ENCODE results near the gene SERPINI2. TPM values are rescaled to one million over a fixed set of nuclear protein-coding genes. Genes with fewer than 3 reads are reported as not detected.

Gene SERPINI2
- total RNA-seq (2014; rRNA removed; shearing (Covaris generic)): not detected in 2 replicates

- Histone ChIP-seq H3K36me3 (no peaks in the 10 kb centered on the region), H3K4me3 (no peak within 1 kb of the TSS), H3K9me3 (replicated peaks) (no peaks in the 10 kb centered on the region), H3K4me1 (replicated peaks) (no peaks in the 10 kb centered on the region), H3K27me3 (replicated peaks) (no peaks in the 10 kb centered on the region), H3K27ac (no peak within 1 kb of the TSS)
- DNase-seq (ENCODE audit: low read depth in 1 of 2, low spot score in 2 of 2): no peak
Measured at GRCh38 chr3:167473863-167474262, at the start of gene SERPINI2. Gene SERPINI2 (minus strand): TSS chr3:167474042. CDS start chr3:167471834, 2,208 bp downstream.

- Histone ChIP-seq H3K9me3 (replicated peaks) (no peaks in the 10 kb centered on the region), H3K36me3 (no peaks in the 10 kb centered on the region), H3K4me3 (no peak overlapping the region), H3K27ac (no peak overlapping the region), H3K27me3 (replicated peaks) (no peaks in the 10 kb centered on the region), H3K4me1 (replicated peaks) (no peaks in the 10 kb centered on the region)
- DNase-seq (ENCODE audit: low read depth in 1 of 2, low spot score in 2 of 2): no peak
Measured at GRCh38 chr3:167521006-167521355, 47.1 kb upstream of the SERPINI2 start.

GRCh38 chr3:167520266-167521005, 46.6 kb upstream of the SERPINI2 start:
- H3K36me3 ChIP-seq: no peaks in the 10 kb centered on the region
- no peak for DNase-seq (ENCODE audit: low read depth in 1 of 2, low spot score in 2 of 2)
- no peak overlapping the region for H3K4me3 ChIP-seq
- no peaks in the 10 kb centered on the region for H3K9me3 ChIP-seq (replicated peaks)
- no peak overlapping the region for H3K27ac ChIP-seq
- no peaks in the 10 kb centered on the region for H3K27me3 ChIP-seq (replicated peaks)
- no peaks in the 10 kb centered on the region for H3K4me1 ChIP-seq (replicated peaks)

- Histone ChIP-seq H3K9me3 (replicated peaks) (no peaks in the 10 kb centered on the region), H3K27me3 (replicated peaks) (no peaks in the 10 kb centered on the region), H3K36me3 (no peaks in the 10 kb centered on the region), H3K27ac (no peak overlapping the region), H3K4me3 (no peak overlapping the region), H3K4me1 (replicated peaks) (no peaks in the 10 kb centered on the region)
- DNase-seq (ENCODE audit: low read depth in 1 of 2, low spot score in 2 of 2): no peak
Measured at GRCh38 chr3:167507954-167508353, 34.1 kb upstream of the SERPINI2 start.

GRCh38 chr3:167502401-167502800, 28.6 kb upstream of the SERPINI2 start:
- Histone ChIP-seq H3K27ac (no peak overlapping the region), H3K4me3 (no peak overlapping the region), H3K9me3 (replicated peaks) (no peaks in the 10 kb centered on the region), H3K4me1 (replicated peaks) (no peaks in the 10 kb centered on the region), H3K27me3 (replicated peaks) (no peaks in the 10 kb centered on the region), H3K36me3 (no peaks in the 10 kb centered on the region)
- DNase-seq (ENCODE audit: low read depth in 1 of 2, low spot score in 2 of 2): no peak

- Histone ChIP-seq H3K4me1 (replicated peaks) (no peaks in the 10 kb centered on the region), H3K27ac (no peak overlapping the region), H3K27me3 (replicated peaks) (no peaks in the 10 kb centered on the region), H3K9me3 (replicated peaks) (no peaks in the 10 kb centered on the region), H3K4me3 (no peak overlapping the region), H3K36me3 (no peaks in the 10 kb centered on the region)
- DNase-seq (ENCODE audit: low read depth in 1 of 2, low spot score in 2 of 2): no peak
Measured at GRCh38 chr3:167501941-167502340, 28.1 kb upstream of the SERPINI2 start.

- Histone ChIP-seq H3K4me3 (no peak overlapping the region), H3K9me3 (replicated peaks) (no peaks in the 10 kb centered on the region), H3K36me3 (no peaks in the 10 kb centered on the region), H3K27me3 (replicated peaks) (no peaks in the 10 kb centered on the region), H3K4me1 (replicated peaks) (no peaks in the 10 kb centered on the region), H3K27ac (no peak overlapping the region)
- DNase-seq (ENCODE audit: low read depth in 1 of 2, low spot score in 2 of 2): no peak
Measured at GRCh38 chr3:167497903-167498302, 24.1 kb upstream of the SERPINI2 start.

GRCh38 chr3:167493244-167493643, 19.4 kb upstream of the SERPINI2 start:
- Histone ChIP-seq H3K4me3 (no peak overlapping the region), H3K36me3 (no peaks in the 10 kb centered on the region), H3K27ac (no peak overlapping the region), H3K27me3 (replicated peaks) (no peaks in the 10 kb centered on the region), H3K4me1 (replicated peaks) (no peaks in the 10 kb centered on the region), H3K9me3 (replicated peaks) (no peaks in the 10 kb centered on the region)
- no peak for DNase-seq (ENCODE audit: low read depth in 1 of 2, low spot score in 2 of 2)

GRCh38 chr3:167491621-167492020, 17.8 kb upstream of the SERPINI2 start:
- Histone ChIP-seq H3K4me3 (no peak overlapping the region), H3K4me1 (replicated peaks) (no peaks in the 10 kb centered on the region), H3K36me3 (no peaks in the 10 kb centered on the region), H3K27ac (no peak overlapping the region), H3K9me3 (replicated peaks) (no peaks in the 10 kb centered on the region), H3K27me3 (replicated peaks) (no peaks in the 10 kb centered on the region)
- no peak for DNase-seq (ENCODE audit: low read depth in 1 of 2, low spot score in 2 of 2)

- no peaks in the 10 kb centered on the region for H3K27me3 ChIP-seq (replicated peaks)
- no peak overlapping the region for H3K4me3 ChIP-seq
- no peak for DNase-seq (ENCODE audit: low read depth in 1 of 2, low spot score in 2 of 2)
- H3K27ac ChIP-seq: no peak overlapping the region
- no peaks in the 10 kb centered on the region for H3K9me3 ChIP-seq (replicated peaks)
- H3K36me3 ChIP-seq: no peaks in the 10 kb centered on the region
- no peaks in the 10 kb centered on the region for H3K4me1 ChIP-seq (replicated peaks)
Measured at GRCh38 chr3:167489571-167489970, 15.7 kb upstream of the SERPINI2 start.

- Histone ChIP-seq H3K36me3 (no peaks in the 10 kb centered on the region), H3K27me3 (replicated peaks) (no peaks in the 10 kb centered on the region), H3K4me1 (replicated peaks) (no peaks in the 10 kb centered on the region), H3K27ac (no peak overlapping the region), H3K9me3 (replicated peaks) (no peaks in the 10 kb centered on the region), H3K4me3 (no peak overlapping the region)
- DNase-seq (ENCODE audit: low read depth in 1 of 2, low spot score in 2 of 2): no peak
Measured at GRCh38 chr3:167487556-167487955, 13.7 kb upstream of the SERPINI2 start.

- H3K4me3 ChIP-seq: no peak overlapping the region
- no peaks in the 10 kb centered on the region for H3K4me1 ChIP-seq (replicated peaks)
- no peaks in the 10 kb centered on the region for H3K36me3 ChIP-seq
- H3K27ac ChIP-seq: no peak overlapping the region
- H3K27me3 ChIP-seq (replicated peaks): no peaks in the 10 kb centered on the region
- H3K9me3 ChIP-seq (replicated peaks): no peaks in the 10 kb centered on the region
- DNase-seq (ENCODE audit: low read depth in 1 of 2, low spot score in 2 of 2): no peak
Measured at GRCh38 chr3:167484551-167484950, 10.7 kb upstream of the SERPINI2 start.

- no peaks in the 10 kb centered on the region for H3K4me1 ChIP-seq (replicated peaks)
- H3K36me3 ChIP-seq: no peaks in the 10 kb centered on the region
- no peaks in the 10 kb centered on the region for H3K9me3 ChIP-seq (replicated peaks)
- DNase-seq (ENCODE audit: low read depth in 1 of 2, low spot score in 2 of 2): no peak
- H3K4me3 ChIP-seq: no peak overlapping the region
- no peak overlapping the region for H3K27ac ChIP-seq
- no peaks in the 10 kb centered on the region for H3K27me3 ChIP-seq (replicated peaks)
Measured at GRCh38 chr3:167483708-167484475, 10.1 kb upstream of the SERPINI2 start.

GRCh38 chr3:167481164-167481563, 7.3 kb upstream of the SERPINI2 start:
- H3K27ac ChIP-seq: no peak overlapping the region
- no peak overlapping the region for H3K4me3 ChIP-seq
- H3K9me3 ChIP-seq (replicated peaks): no peaks in the 10 kb centered on the region
- H3K4me1 ChIP-seq (replicated peaks): no peaks in the 10 kb centered on the region
- no peaks in the 10 kb centered on the region for H3K27me3 ChIP-seq (replicated peaks)
- no peak for DNase-seq (ENCODE audit: low read depth in 1 of 2, low spot score in 2 of 2)
- no peaks in the 10 kb centered on the region for H3K36me3 ChIP-seq

Measured in SJSA1 (cell line).